ENCODE data around the gene CNTN5.

CNTN5 gene

DNA sequence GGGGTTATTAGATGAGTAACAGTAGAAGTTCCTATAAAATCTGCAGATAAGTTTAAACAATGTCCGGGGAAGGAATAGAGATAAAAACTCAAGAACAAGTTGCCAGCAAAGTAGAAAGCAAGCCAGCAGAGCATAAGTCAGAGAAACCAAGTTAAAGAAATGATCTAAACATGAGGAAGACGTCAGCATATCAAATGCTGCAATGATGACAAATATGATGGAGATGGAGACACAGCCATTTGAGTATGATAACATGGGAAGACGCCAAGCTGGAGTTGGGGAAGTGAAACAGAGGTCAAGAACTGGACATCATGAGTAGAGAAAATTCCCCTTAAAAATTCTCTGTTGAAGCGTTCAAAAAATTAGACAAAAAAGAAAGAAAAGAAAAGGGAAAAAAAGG, 571.5 kb downstream of the CNTN5 start:
- no peak for TF ChIP-seq ZNF701 (tag by site-specific recombination; IDR thresholded peaks at IDR 0.05)
- TF ChIP-seq GLI2 (tag by site-specific recombination; IDR thresholded peaks at IDR 0.05; ENCODE audit: borderline replicate concordance, low read depth), result no peak
- TF ChIP-seq, protein P1, sequence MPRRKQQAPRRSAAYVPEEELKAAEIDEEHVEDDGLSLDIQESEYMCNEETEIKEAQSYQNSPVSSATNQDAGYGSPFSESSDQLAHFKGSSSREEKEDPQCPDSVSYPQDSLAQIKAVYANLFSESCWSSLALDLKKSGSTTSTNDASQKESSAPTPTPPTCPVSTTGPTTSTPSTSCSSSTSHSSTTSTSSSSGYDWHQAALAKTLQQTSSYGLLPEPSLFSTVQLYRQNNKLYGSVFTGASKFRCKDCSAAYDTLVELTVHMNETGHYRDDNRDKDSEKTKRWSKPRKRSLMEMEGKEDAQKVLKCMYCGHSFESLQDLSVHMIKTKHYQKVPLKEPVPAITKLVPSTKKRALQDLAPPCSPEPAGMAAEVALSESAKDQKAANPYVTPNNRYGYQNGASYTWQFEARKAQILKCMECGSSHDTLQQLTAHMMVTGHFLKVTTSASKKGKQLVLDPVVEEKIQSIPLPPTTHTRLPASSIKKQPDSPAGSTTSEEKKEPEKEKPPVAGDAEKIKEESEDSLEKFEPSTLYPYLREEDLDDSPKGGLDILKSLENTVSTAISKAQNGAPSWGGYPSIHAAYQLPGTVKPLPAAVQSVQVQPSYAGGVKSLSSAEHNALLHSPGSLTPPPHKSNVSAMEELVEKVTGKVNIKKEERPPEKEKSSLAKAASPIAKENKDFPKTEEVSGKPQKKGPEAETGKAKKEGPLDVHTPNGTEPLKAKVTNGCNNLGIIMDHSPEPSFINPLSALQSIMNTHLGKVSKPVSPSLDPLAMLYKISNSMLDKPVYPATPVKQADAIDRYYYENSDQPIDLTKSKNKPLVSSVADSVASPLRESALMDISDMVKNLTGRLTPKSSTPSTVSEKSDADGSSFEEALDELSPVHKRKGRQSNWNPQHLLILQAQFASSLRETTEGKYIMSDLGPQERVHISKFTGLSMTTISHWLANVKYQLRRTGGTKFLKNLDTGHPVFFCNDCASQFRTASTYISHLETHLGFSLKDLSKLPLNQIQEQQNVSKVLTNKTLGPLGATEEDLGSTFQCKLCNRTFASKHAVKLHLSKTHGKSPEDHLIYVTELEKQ (tag by site-specific recombination; IDR thresholded peaks at IDR 0.05; ENCODE audit: borderline replicate concordance), result no peak
- TF ChIP-seq GLIS1 (tag by site-specific recombination; IDR thresholded peaks at IDR 0.05), result no peak
- no peak for TF ChIP-seq KLF16 (tag by site-specific recombination; IDR thresholded peaks at IDR 0.05)
- no peak for TF ChIP-seq SCRT2 (tag by site-specific recombination; IDR thresholded peaks at IDR 0.05)
- TF ChIP-seq, protein P2, sequence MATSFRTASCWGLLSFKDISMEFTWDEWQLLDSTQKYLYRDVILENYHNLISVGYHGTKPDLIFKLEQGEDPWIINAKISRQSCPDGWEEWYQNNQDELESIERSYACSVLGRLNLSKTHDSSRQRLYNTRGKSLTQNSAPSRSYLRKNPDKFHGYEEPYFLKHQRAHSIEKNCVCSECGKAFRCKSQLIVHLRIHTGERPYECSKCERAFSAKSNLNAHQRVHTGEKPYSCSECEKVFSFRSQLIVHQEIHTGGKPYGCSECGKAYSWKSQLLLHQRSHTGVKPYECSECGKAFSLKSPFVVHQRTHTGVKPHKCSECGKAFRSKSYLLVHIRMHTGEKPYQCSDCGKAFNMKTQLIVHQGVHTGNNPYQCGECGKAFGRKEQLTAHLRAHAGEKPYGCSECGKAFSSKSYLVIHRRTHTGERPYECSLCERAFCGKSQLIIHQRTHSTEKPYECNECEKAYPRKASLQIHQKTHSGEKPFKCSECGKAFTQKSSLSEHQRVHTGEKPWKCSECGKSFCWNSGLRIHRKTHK (tag by site-specific recombination; IDR thresholded peaks at IDR 0.05), result no peak
- TF ChIP-seq PRDM1 (tag by site-specific recombination; IDR thresholded peaks at IDR 0.05), result no peak
- TF ChIP-seq, protein P3, sequence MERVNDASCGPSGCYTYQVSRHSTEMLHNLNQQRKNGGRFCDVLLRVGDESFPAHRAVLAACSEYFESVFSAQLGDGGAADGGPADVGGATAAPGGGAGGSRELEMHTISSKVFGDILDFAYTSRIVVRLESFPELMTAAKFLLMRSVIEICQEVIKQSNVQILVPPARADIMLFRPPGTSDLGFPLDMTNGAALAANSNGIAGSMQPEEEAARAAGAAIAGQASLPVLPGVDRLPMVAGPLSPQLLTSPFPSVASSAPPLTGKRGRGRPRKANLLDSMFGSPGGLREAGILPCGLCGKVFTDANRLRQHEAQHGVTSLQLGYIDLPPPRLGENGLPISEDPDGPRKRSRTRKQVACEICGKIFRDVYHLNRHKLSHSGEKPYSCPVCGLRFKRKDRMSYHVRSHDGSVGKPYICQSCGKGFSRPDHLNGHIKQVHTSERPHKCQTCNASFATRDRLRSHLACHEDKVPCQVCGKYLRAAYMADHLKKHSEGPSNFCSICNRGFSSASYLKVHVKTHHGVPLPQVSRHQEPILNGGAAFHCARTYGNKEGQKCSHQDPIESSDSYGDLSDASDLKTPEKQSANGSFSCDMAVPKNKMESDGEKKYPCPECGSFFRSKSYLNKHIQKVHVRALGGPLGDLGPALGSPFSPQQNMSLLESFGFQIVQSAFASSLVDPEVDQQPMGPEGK (tag by site-specific recombination; IDR thresholded peaks at IDR 0.05), result no peak
- TF ChIP-seq ZNF624 (tag by site-specific recombination; IDR thresholded peaks at IDR 0.05), result no peak
- TF ChIP-seq, protein P4, sequence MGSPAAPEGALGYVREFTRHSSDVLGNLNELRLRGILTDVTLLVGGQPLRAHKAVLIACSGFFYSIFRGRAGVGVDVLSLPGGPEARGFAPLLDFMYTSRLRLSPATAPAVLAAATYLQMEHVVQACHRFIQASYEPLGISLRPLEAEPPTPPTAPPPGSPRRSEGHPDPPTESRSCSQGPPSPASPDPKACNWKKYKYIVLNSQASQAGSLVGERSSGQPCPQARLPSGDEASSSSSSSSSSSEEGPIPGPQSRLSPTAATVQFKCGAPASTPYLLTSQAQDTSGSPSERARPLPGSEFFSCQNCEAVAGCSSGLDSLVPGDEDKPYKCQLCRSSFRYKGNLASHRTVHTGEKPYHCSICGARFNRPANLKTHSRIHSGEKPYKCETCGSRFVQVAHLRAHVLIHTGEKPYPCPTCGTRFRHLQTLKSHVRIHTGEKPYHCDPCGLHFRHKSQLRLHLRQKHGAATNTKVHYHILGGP (tag by site-specific recombination; IDR thresholded peaks at IDR 0.05), result no peak
- ChIA-PET CTCF (no interaction called here), POLR2A (no interaction called here)
- Histone ChIP-seq H3K4me1 (ENCODE audit: control insufficient read depth, insufficient read depth, low read length) (no peaks in the 10 kb centered on the region), H3K27ac (ENCODE audit: extremely low read depth, low read depth, low read length) (no peak overlapping the region), H3K36me3 (ENCODE audit: control insufficient read depth in 2 of 2, insufficient read depth in 1 of 2, low read length in 2 of 2) (no peaks in the 10 kb centered on the region), H3K4me3 (ENCODE audit: low read depth, low read length) (no peak overlapping the region), H3K9me3 (ENCODE audit: control insufficient read depth, insufficient read depth, low read depth, low read length) (no peaks in the 10 kb centered on the region)

DNA sequence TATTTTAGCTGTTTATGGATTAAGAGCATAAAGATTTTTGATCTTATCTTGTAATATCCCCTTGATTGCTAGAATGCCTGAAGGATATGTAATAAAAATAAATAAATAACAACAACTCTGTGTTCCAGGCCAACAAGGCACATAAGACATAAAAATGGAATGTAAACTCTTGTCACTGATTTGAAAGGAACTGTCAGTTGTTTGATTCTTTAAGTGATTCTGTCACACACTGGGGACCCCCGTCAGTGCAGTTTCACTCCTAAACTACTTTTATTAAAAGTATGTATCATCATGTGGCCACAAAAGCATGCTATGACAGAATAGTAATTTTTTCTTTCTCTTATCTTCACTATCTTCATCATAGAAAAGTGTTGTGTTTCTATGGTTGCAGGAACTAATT, 572.4 kb downstream of the CNTN5 start:
- H3K36me3 ChIP-seq (ENCODE audit: control insufficient read depth in 2 of 2, insufficient read depth in 1 of 2, low read length in 2 of 2), result no peaks in the 10 kb centered on the region
- no peaks in the 10 kb centered on the region for H3K4me1 ChIP-seq (ENCODE audit: control insufficient read depth, insufficient read depth, low read length)
- no peak overlapping the region for H3K27ac ChIP-seq (ENCODE audit: extremely low read depth, low read depth, low read length)
- ChIA-PET CTCF (no interaction called here), POLR2A (no interaction called here)
- H3K9me3 ChIP-seq (ENCODE audit: control insufficient read depth, insufficient read depth, low read depth, low read length), result no peaks in the 10 kb centered on the region
- no peak overlapping the region for H3K4me3 ChIP-seq (ENCODE audit: low read depth, low read length)
- no peak for TF ChIP-seq ZBTB17 (tag by site-specific recombination; IDR thresholded peaks at IDR 0.05)
- TF ChIP-seq, protein P5, sequence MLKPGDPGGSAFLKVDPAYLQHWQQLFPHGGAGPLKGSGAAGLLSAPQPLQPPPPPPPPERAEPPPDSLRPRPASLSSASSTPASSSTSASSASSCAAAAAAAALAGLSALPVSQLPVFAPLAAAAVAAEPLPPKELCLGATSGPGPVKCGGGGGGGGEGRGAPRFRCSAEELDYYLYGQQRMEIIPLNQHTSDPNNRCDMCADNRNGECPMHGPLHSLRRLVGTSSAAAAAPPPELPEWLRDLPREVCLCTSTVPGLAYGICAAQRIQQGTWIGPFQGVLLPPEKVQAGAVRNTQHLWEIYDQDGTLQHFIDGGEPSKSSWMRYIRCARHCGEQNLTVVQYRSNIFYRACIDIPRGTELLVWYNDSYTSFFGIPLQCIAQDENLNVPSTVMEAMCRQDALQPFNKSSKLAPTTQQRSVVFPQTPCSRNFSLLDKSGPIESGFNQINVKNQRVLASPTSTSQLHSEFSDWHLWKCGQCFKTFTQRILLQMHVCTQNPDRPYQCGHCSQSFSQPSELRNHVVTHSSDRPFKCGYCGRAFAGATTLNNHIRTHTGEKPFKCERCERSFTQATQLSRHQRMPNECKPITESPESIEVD (tag by site-specific recombination; IDR thresholded peaks at IDR 0.05), result no peak

Data from HEK293 (cell line).